OCI-LY7 (cell line): ENCODE results near the gene NT5M. TPM values are rescaled to one million over a fixed set of nuclear protein-coding genes. Genes with fewer than 3 reads are reported as not detected.

Experiments used
- BruUV-seq: library from RNA; stranded (reverse); fragments of 400-500 nt; replicated peaks from 2 replicates; lab custom pipeline; 2021; lab: Mats Ljungman, UMichigan
- CTCF ChIA-PET: fragments of 300-600 bp; sonication (Branson Sonifier 250); formaldehyde crosslinking; loops from one replicate; lab custom pipeline; 2022; ENCODE audit warnings: antibody characterized with exemption; ENCODE audit not compliant: unreplicated experiment; lab: Charles Lee
- POLR2A ChIA-PET: fragments of 300-600 bp; sonication (Branson Sonifier 250); formaldehyde crosslinking; loops from one replicate; lab custom pipeline; 2022; ENCODE audit warnings: antibody characterized with exemption; lab: Charles Lee
- DNase-seq: peaks from one replicate; pipeline ENCODE4 v3.0.0-alpha.2; 2015; ENCODE audit warnings: low spot score
- H2AFZ ChIP-seq: fragments of 200-600 bp; sonication (generic), shearing (Covaris generic); 2 replicates; pipeline ENCODE4 v1.6.1; 2014; ENCODE audit warnings: mild to moderate bottlenecking, antibody characterized with exemption, low read length, moderate library complexity
- H3K27ac ChIP-seq: fragments of 200-600 bp; sonication (generic); 2 replicates; pipeline ENCODE4 v1.5.1; 2014; ENCODE audit warnings: mixed run types, low read depth, mild to moderate bottlenecking, moderate library complexity, low read length, inconsistent platforms; ENCODE audit not compliant: poor library complexity, severe bottlenecking
- H3K36me3 ChIP-seq: fragments of 200-600 bp; sonication (generic); 2 replicates; pipeline ENCODE4 v1.6.1; 2014; ENCODE audit warnings: mild to moderate bottlenecking, antibody characterized with exemption, low read length, moderate library complexity, mixed read lengths; ENCODE audit not compliant: insufficient read depth
- H3K4me1 ChIP-seq: fragments of 200-600 bp; sonication (generic); 2 replicates; pipeline ENCODE4 v1.5.1; 2014; ENCODE audit warnings: mild to moderate bottlenecking, low read length; ENCODE audit not compliant: insufficient read depth, poor library complexity, severe bottlenecking
- H3K4me2 ChIP-seq: fragments of 200-600 bp; sonication (generic); 2 replicates; pipeline ENCODE4 v1.6.1; 2014; ENCODE audit warnings: mild to moderate bottlenecking, low read length
- H3K4me3 ChIP-seq: fragments of 200-600 bp; sonication (generic); 2 replicates; pipeline ENCODE4 v1.5.1; 2014; ENCODE audit warnings: mild to moderate bottlenecking, low read depth, low read length; ENCODE audit not compliant: poor library complexity, severe bottlenecking
- H3K79me2 ChIP-seq: fragments of 200-600 bp; sonication (generic); 2 replicates; pipeline ENCODE4 v1.6.1; 2016; ENCODE audit warnings: low read depth, mild to moderate bottlenecking, low read length, moderate library complexity, mixed read lengths; ENCODE audit not compliant: insufficient read depth
- H3K9me2 ChIP-seq: fragments of 200-600 bp; sonication (generic); 2 replicates; pipeline ENCODE4 v1.6.1; 2016; ENCODE audit warnings: mild to moderate bottlenecking, low read length, mixed read lengths; ENCODE audit not compliant: insufficient read depth
- H3K9me3 ChIP-seq: fragments of 200-600 bp; sonication (generic); 2 replicates; pipeline ENCODE4 v1.6.1; 2014; ENCODE audit warnings: mild to moderate bottlenecking, mixed run types, low read length, mixed read lengths
- H4K20me1 ChIP-seq: fragments of 200-600 bp; sonication (generic); 2 replicates; pipeline ENCODE4 v1.6.1; 2014; ENCODE audit warnings: mild to moderate bottlenecking, antibody characterized with exemption, low read length, moderate library complexity, mixed read lengths; ENCODE audit not compliant: insufficient read depth
- EZH2phosphoT487 ChIP-seq: fragments of 200-600 bp; sonication (generic); IDR thresholded peaks from 2 replicates; pipeline ENCODE4 v1.6.1; 2018; ENCODE audit warnings: low read depth, borderline replicate concordance, mild to moderate bottlenecking, mixed run types, antibody characterized with exemption, low read length, moderate library complexity, mixed read lengths
- intact Hi-C: fragments of 100-400 bp; cut with micrococcal nuclease; formaldehyde crosslinking; loops from one replicate; pipeline ENCODE4 v1.10.0; 2022; ENCODE audit not compliant: unreplicated experiment
- total RNA-seq, 2 experiments: library from RNA; depleted of rRNA in 1 of 2; stranded (reverse); fragments of >200 nt in 1 of 2; shearing (Covaris generic) in 1 of 2; gene quantifications; 2 replicates each; pipeline ENCODE4 v1.2.3, GENCODE V29; 2014 to 2022
- TF ChIP-seq, protein P1 (sequence below): fragments of 200-600 bp; sonication (generic); conservative IDR thresholded peaks from 2 replicates; pipeline ENCODE4 v1.5.1; 2014; ENCODE audit warnings: mild to moderate bottlenecking, antibody characterized with exemption, low read length, moderate library complexity, mixed read lengths

NT5M gene
- total RNA-seq, 2 experiments from 2014 or later = 8.2 to 14.0 TPM

DNA sequence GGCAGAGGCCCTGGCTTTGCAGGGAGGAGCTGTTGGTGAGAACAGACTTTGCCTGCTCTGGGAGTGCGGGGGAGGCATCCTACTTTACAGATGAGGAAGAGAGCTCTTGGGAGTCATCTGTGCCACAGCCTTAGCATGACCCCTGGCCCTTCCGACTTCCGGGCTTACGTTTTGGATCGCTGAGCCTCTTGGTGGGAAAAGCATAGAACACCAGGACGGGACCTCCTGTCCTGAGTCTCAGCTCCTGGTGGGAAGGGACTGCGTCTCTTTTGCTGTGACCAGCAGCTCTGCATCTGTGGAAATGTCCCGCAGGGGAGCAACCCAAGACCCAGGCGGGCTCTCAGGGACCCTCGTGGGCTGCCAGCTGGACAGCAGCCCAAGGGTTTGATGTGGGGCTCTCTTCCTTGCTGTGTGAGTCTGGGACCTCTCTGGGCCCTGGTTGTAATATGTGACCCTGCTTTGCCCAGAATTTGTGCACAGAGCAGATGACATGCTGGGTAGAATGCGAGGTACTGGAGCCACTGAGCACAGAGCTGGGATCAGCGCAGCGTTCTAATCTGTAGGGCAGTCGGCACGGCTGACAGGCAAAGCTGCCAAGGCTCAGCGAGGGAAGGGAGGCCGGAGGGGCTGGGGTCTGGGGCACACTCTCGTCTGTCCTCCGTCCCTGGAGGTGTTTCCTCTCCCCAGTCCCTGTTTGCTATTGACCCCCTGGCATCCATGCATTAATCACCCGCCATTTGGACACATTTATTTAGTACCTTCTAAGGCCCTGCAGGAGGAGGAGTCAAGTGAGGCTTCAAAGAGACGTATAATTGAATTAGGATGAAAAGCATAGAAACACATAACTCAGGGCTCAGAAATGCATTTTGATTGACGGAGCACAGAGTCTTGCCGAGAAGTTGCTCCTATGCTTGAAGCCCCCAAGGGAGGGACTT lies 64.0 kb downstream of the NT5M start:
- intact Hi-C loops = no loop called here
- Histone ChIP-seq H3K36me3 (no peaks in the 10 kb centered on the region), H3K4me2 (no peak overlapping the region), H3K9me3 (no peaks in the 10 kb centered on the region), H3K4me1 (no peaks in the 10 kb centered on the region), H3K27ac (no peak overlapping the region), H3K79me2 (no peaks in the 10 kb centered on the region), H2AFZ (no peak overlapping the region), H3K4me3 (no peak overlapping the region), H4K20me1 (no peaks in the 10 kb centered on the region), H3K9me2 (no peaks in the 10 kb centered on the region)
- no peak for DNase-seq
- no peak for TF ChIP-seq EZH2phosphoT487
- TF ChIP-seq, protein P1, sequence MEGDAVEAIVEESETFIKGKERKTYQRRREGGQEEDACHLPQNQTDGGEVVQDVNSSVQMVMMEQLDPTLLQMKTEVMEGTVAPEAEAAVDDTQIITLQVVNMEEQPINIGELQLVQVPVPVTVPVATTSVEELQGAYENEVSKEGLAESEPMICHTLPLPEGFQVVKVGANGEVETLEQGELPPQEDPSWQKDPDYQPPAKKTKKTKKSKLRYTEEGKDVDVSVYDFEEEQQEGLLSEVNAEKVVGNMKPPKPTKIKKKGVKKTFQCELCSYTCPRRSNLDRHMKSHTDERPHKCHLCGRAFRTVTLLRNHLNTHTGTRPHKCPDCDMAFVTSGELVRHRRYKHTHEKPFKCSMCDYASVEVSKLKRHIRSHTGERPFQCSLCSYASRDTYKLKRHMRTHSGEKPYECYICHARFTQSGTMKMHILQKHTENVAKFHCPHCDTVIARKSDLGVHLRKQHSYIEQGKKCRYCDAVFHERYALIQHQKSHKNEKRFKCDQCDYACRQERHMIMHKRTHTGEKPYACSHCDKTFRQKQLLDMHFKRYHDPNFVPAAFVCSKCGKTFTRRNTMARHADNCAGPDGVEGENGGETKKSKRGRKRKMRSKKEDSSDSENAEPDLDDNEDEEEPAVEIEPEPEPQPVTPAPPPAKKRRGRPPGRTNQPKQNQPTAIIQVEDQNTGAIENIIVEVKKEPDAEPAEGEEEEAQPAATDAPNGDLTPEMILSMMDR = no peak
- BruUV-seq = no TSS peak
- ChIA-PET CTCF (no interaction called here), POLR2A (no interaction called here)

DNA sequence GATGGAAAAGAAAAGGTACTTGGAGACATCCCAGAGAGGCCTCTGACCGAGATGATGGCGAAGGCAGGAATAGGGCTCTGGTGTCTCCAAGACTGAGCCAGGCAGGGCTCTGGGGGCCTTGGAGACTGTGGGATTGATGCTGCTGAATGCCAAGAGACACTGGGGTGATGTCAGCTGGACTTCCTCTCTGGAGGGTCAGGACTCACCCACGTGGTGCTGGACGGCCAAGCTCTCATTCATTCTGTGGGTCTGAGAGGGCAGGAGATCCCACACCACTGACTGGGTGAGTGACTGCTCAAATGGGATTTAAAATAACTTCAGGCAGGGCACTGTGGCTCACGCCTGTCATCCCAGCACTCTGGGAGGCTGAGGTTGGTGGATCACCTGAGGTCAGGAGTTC lies 64.8 kb downstream of the NT5M start:
- Histone ChIP-seq H3K27ac (no peak overlapping the region), H2AFZ (no peak overlapping the region), H3K36me3 (no peaks in the 10 kb centered on the region), H3K9me2 (no peaks in the 10 kb centered on the region), H3K4me3 (no peak overlapping the region), H3K4me1 (no peaks in the 10 kb centered on the region), H4K20me1 (no peaks in the 10 kb centered on the region), H3K4me2 (no peak overlapping the region), H3K79me2 (no peaks in the 10 kb centered on the region), H3K9me3 (no peaks in the 10 kb centered on the region)
- no peak for DNase-seq
- ChIA-PET POLR2A (no interaction called here), CTCF (no interaction called here)
- TF ChIP-seq EZH2phosphoT487 = no peak
- TF ChIP-seq, protein P1 = no peak
- intact Hi-C loops = no loop called here
- BruUV-seq = no TSS peak

DNA sequence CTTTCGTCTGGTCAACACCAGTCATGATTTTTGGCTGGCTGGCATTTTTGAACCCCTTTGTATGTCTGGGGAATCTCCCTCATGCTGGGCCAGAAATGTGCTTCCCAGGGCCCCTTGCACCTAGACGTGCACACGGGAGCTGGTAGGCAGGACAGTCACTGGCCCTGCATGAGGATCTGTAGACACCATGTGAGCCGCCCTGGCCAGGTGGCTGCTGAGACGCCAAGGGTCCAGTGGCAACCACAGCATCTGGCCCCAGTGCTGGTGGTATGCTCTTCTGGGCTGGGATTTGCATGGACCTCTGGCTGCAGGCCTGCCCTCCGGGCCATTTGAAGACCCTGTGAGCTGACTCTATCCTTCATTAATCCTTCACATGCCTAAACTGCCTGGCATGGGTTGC lies 67.5 kb downstream of the NT5M start:
- H3K79me2 ChIP-seq = no peaks in the 10 kb centered on the region
- CTCF ChIA-PET = interaction anchor here (0.6 kb wide), 1 partner anchor 200 kb away, joined by 11 read pairs; no protein-coding TSS in a partner anchor
- no peaks in the 10 kb centered on the region for H4K20me1 ChIP-seq
- TF ChIP-seq, protein P1 = no peak
- TF ChIP-seq EZH2phosphoT487 = no peak
- DNase-seq = no peak
- H3K9me2 ChIP-seq = no peaks in the 10 kb centered on the region
- H3K27ac ChIP-seq = no peak overlapping the region
- no peak overlapping the region for H2AFZ ChIP-seq
- no peaks in the 10 kb centered on the region for H3K9me3 ChIP-seq
- BruUV-seq = no TSS peak
- intact Hi-C loops = no loop called here
- no peak overlapping the region for H3K4me2 ChIP-seq
- H3K4me3 ChIP-seq = no peak overlapping the region
- no peaks in the 10 kb centered on the region for H3K36me3 ChIP-seq
- H3K4me1 ChIP-seq = no peaks in the 10 kb centered on the region
- POLR2A ChIA-PET = no interaction called here
